ENCODE results near the gene AKT2. TPM values are rescaled to one million over a fixed set of nuclear protein-coding genes. Genes with fewer than 3 reads are reported as not detected.

AKT2 gene
- total RNA-seq, 3 donors from 2014 or later (not counting 1 experiment from before 2014, with no cell fraction given), result 234 to 292 (median 261) TPM

DNA sequence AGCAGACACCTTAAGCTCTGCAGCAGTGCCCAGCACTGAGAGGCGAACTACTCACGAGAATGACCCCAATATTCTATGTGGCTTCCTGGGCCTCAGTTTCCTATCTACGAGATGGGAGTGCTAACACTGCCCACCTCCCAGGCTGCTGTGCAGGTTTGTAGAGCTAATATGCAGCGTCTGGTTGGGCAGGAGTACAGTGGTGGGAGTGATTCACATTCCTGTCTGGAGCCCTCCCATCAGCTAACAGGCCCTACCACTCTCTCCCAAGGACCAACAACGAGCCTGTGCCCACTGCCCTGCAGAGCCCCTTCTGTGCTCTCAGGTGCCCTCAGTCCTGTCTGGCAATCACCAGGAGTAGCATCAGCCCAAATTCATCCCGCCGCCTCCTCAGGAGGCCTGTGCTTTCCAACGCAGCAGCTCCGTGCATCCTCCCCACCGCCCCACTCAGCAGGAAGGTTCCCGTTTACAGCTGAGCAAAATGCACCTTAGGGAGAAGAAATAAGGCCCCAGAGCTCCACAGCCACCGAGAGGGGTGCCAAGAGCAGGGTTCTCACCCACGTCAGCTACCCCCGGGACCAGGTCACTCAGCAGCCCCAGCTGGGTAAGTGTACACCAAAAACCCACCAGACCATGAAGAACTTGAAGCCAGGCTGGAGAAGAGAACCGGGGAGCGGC, 6.6 kb downstream of the AKT2 start:
- intact Hi-C loops (cut with micrococcal nuclease), result no loop called here
- H3K27ac ChIP-seq (ENCODE audit: low read length), result peak overlapping the region; percentile 83
- peak overlapping the region; percentile 17 for H3K4me3 Mint-ChIP-seq
- H3K36me3 ChIP-seq (ENCODE audit: control insufficient read depth, insufficient read depth, low read length), result peaks cover 2% of the 10 kb centered on the region
- H3K27ac Mint-ChIP-seq, result peak overlapping the region; percentile 99
- peaks cover 70% of the 10 kb centered on the region for H3K4me1 ChIP-seq (ENCODE audit: control insufficient read depth, insufficient read depth, low read length)
- no peak for DNase-seq
- H3K36me3 Mint-ChIP-seq, result no peaks in the 10 kb centered on the region
- ATAC-seq, result no peak
- no peaks in the 10 kb centered on the region for H3K9me3 ChIP-seq (ENCODE audit: control insufficient read depth, insufficient read depth, low read length)
- H3K27me3 ChIP-seq (ENCODE audit: control insufficient read depth, insufficient read depth, low read length), result no peaks in the 10 kb centered on the region
- TF ChIP-seq, protein P1, sequence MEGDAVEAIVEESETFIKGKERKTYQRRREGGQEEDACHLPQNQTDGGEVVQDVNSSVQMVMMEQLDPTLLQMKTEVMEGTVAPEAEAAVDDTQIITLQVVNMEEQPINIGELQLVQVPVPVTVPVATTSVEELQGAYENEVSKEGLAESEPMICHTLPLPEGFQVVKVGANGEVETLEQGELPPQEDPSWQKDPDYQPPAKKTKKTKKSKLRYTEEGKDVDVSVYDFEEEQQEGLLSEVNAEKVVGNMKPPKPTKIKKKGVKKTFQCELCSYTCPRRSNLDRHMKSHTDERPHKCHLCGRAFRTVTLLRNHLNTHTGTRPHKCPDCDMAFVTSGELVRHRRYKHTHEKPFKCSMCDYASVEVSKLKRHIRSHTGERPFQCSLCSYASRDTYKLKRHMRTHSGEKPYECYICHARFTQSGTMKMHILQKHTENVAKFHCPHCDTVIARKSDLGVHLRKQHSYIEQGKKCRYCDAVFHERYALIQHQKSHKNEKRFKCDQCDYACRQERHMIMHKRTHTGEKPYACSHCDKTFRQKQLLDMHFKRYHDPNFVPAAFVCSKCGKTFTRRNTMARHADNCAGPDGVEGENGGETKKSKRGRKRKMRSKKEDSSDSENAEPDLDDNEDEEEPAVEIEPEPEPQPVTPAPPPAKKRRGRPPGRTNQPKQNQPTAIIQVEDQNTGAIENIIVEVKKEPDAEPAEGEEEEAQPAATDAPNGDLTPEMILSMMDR (IDR thresholded peaks at IDR 0.05), result no peak
- H3K27me3 Mint-ChIP-seq (ENCODE audit: low read depth in 2 of 2), result no peaks in the 10 kb centered on the region
- WGBS (ENCODE audit: insufficient coverage), result 84% methylated on average over 15 of the region's 16 CpGs
- no peak overlapping the region for H3K4me3 ChIP-seq (ENCODE audit: low read length)
- peaks cover 52 to 80% of the 10 kb centered on the region in 2 donors for H3K4me1 Mint-ChIP-seq
- no peaks in the 10 kb centered on the region for H3K9me3 Mint-ChIP-seq

DNA sequence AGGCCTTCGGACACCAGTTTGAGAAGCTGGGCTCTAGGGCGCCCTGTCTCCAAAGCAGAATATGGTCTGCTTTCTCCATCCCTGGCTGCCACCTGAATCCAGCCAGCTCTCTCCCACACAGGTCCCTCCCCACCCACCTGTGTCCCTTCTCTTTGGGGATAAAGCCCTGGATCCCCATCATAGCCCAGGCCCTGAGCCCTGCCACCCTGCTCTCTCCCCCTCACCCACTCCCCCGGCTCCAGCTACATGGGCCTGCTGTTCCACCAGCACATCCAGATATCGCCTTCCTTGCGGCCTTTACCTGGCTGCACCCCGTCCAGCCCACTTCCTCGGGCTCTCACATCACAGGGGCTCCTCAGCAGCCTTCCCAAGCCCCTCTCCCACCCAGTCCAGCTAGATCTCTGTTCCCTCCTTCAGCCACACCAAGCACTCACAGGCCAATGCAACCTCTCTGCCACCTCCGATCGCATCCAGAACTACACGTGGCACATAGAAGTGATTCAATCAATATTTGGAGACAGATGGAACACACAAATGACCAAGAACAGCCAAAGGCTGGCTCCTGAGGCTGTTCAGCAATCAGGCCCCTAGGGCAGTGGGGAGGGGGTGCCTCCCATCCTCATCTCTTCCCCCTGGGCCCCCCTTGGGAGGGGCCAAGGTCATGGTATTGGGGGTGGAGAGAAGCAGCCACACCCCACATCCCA, 7.6 kb downstream of the AKT2 start:
- H3K27me3 Mint-ChIP-seq (ENCODE audit: low read depth in 2 of 2), result no peaks in the 10 kb centered on the region
- TF ChIP-seq, protein P1 (IDR thresholded peaks at IDR 0.05), result no peak
- H3K27ac Mint-ChIP-seq, result peak overlapping the region; percentile 99
- H3K9me3 Mint-ChIP-seq, result no peaks in the 10 kb centered on the region
- intact Hi-C loops (cut with micrococcal nuclease), result no loop called here
- no peaks in the 10 kb centered on the region for H3K27me3 ChIP-seq (ENCODE audit: control insufficient read depth, insufficient read depth, low read length)
- peaks cover 2% of the 10 kb centered on the region for H3K36me3 ChIP-seq (ENCODE audit: control insufficient read depth, insufficient read depth, low read length)
- peaks cover 62% of the 10 kb centered on the region for H3K4me1 ChIP-seq (ENCODE audit: control insufficient read depth, insufficient read depth, low read length)
- no peaks in the 10 kb centered on the region for H3K9me3 ChIP-seq (ENCODE audit: control insufficient read depth, insufficient read depth, low read length)
- H3K27ac ChIP-seq (ENCODE audit: low read length), result no peak overlapping the region
- no peaks in the 10 kb centered on the region for H3K36me3 Mint-ChIP-seq
- H3K4me1 Mint-ChIP-seq, result peaks cover 47 to 79% of the 10 kb centered on the region in 2 donors
- peak overlapping the region; percentile 4 for H3K4me3 Mint-ChIP-seq
- ATAC-seq (no peak), DNase-seq (no peak)
- no peak overlapping the region for H3K4me3 ChIP-seq (ENCODE audit: low read length)
- 94% methylated on average over 10 of the region's 10 CpGs for WGBS (ENCODE audit: insufficient coverage)

DNA sequence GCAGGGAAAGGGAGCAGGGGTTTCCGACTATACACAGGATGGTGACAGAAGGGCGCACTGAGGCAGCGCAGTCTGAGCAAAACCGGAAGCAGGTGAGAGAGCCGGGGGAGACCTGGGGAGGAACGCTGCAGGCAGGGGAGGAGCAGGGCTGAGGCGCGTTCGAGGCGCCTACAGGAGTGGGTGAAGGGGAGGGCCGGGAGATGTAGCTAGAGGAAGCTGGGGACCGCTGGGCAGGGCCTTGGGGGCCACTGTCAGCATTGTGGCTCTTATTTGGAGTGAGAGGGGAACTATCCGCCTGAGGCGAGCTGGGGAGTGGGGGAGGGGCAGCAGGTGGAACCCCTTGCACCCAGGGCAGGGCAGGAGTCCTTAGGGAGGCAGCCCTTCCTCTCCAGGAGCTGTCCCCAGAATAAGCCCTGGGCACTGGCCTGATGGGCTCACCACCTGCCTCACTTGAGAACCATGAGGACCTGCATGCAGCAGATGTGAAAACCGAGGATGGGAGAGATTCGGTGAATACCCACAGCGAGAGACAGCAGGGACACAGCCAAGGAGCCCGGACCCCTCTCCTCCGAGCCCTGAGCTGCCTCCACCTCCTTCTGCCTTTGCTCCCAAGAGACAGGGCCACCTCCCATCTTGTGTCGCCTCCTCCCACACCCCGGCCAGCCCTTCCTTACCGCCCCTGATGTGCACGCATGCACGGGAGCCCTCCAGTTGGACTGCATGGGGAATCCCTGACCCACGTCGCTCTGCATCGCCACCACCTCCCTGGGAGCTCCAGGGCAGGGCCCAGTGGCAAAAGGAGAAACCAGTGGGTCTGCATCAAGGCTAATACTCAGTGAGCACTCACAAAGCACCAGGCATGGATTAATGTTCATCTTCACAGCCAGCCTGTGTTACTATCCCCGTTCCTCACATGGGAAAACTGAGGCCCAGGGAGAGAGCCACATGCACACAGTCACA, 10.3 kb downstream of the AKT2 start:
- 45% methylated on average over 28 of the region's 28 CpGs for WGBS (ENCODE audit: insufficient coverage)
- Mint-ChIP-seq H3K4me3 (peak overlapping the region; percentile 21), H3K27me3 (ENCODE audit: low read depth in 2 of 2) (no peaks in the 10 kb centered on the region), H3K27ac (peak overlapping the region; percentile 68 to 81), H3K9me3 (no peaks in the 10 kb centered on the region), H3K4me1 (peaks cover 47 to 79% of the 10 kb centered on the region in 2 donors), H3K36me3 (no peaks in the 10 kb centered on the region)
- H3K36me3 ChIP-seq (ENCODE audit: control insufficient read depth, insufficient read depth, low read length), result peaks cover 4% of the 10 kb centered on the region
- TF ChIP-seq, protein P1 (IDR thresholded peaks at IDR 0.05), result no peak
- peak in 2 of 3 donors; percentile 53 to 57 for ATAC-seq
- H3K4me3 ChIP-seq (ENCODE audit: low read length), result no peak overlapping the region
- intact Hi-C loops (cut with micrococcal nuclease), result no loop called here
- H3K27ac ChIP-seq (ENCODE audit: low read length), result no peak overlapping the region
- no peaks in the 10 kb centered on the region for H3K27me3 ChIP-seq (ENCODE audit: control insufficient read depth, insufficient read depth, low read length)
- H3K9me3 ChIP-seq (ENCODE audit: control insufficient read depth, insufficient read depth, low read length), result no peaks in the 10 kb centered on the region
- H3K4me1 ChIP-seq (ENCODE audit: control insufficient read depth, insufficient read depth, low read length), result peaks cover 44% of the 10 kb centered on the region
- peak in 1 of 2 donors; percentile 56 for DNase-seq
